Fibroblast of lung (primary cell): Measurements from ENCODE around the gene LARP1.
"Not testable (repeated sequence)": the region's sequence is repeated elsewhere in the genome, so short reads cannot be mapped to it uniquely, and the experiment has no call there.

Source experiments
- EZH2 ChIP-seq: IDR thresholded peaks from 2 replicates; pipeline ENCODE4 v1.5.1; 2012; ENCODE audit warnings: low read length, control low read depth, mild to moderate bottlenecking; ENCODE audit errors: missing control alignments
- TF ChIP-seq, protein P1 (sequence below), 2 donors: IDR thresholded peaks in 1 of 2; conservative IDR thresholded peaks in 1 of 2; 1 replicate in 1 of 2; 2 replicates in 1 of 2; pipeline ENCODE4 v1.5.1; 2011 to 2012; ENCODE audit warnings: low read length in 2 of 2, control low read depth in 1 of 2, inconsistent platforms in 1 of 2, low read depth in 1 of 2, mild to moderate bottlenecking in 1 of 2

- TF ChIP-seq EZH2: not testable (repeated sequence)
- TF ChIP-seq, protein P1, sequence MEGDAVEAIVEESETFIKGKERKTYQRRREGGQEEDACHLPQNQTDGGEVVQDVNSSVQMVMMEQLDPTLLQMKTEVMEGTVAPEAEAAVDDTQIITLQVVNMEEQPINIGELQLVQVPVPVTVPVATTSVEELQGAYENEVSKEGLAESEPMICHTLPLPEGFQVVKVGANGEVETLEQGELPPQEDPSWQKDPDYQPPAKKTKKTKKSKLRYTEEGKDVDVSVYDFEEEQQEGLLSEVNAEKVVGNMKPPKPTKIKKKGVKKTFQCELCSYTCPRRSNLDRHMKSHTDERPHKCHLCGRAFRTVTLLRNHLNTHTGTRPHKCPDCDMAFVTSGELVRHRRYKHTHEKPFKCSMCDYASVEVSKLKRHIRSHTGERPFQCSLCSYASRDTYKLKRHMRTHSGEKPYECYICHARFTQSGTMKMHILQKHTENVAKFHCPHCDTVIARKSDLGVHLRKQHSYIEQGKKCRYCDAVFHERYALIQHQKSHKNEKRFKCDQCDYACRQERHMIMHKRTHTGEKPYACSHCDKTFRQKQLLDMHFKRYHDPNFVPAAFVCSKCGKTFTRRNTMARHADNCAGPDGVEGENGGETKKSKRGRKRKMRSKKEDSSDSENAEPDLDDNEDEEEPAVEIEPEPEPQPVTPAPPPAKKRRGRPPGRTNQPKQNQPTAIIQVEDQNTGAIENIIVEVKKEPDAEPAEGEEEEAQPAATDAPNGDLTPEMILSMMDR (conservative IDR thresholded peaks at IDR 0.05 in 1 of 2, IDR thresholded peaks at IDR 0.05 in 1 of 2; ENCODE audit: low read depth in 1 of 2, low read length in 2 of 2): not testable (repeated sequence)
These were observed 24.4 kb upstream of the LARP1 start for GRCh38 chr5:154730761-154731160.
